HG03045 (cell line): ENCODE measurements around the gene UMODL1.

Experiments
- ATAC-seq: cut with Tn5 transposase; IDR thresholded peaks from one replicate; pipeline ENCODE4 v1.9.1; 2021; ENCODE audit warnings: mild to moderate bottlenecking, moderate library complexity; ENCODE audit not compliant: unreplicated experiment

Gene UMODL1, protein sequence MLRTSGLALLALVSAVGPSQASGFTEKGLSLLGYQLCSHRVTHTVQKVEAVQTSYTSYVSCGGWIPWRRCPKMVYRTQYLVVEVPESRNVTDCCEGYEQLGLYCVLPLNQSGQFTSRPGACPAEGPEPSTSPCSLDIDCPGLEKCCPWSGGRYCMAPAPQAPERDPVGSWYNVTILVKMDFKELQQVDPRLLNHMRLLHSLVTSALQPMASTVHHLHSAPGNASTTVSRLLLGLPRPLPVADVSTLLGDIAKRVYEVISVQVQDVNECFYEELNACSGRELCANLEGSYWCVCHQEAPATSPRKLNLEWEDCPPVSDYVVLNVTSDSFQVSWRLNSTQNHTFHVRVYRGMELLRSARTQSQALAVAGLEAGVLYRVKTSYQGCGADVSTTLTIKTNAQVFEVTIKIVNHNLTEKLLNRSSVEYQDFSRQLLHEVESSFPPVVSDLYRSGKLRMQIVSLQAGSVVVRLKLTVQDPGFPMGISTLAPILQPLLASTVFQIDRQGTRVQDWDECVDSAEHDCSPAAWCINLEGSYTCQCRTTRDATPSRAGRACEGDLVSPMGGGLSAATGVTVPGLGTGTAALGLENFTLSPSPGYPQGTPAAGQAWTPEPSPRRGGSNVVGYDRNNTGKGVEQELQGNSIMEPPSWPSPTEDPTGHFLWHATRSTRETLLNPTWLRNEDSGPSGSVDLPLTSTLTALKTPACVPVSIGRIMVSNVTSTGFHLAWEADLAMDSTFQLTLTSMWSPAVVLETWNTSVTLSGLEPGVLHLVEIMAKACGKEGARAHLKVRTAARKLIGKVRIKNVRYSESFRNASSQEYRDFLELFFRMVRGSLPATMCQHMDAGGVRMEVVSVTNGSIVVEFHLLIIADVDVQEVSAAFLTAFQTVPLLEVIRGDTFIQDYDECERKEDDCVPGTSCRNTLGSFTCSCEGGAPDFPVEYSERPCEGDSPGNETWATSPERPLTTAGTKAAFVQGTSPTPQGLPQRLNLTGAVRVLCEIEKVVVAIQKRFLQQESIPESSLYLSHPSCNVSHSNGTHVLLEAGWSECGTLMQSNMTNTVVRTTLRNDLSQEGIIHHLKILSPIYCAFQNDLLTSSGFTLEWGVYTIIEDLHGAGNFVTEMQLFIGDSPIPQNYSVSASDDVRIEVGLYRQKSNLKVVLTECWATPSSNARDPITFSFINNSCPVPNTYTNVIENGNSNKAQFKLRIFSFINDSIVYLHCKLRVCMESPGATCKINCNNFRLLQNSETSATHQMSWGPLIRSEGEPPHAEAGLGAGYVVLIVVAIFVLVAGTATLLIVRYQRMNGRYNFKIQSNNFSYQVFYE

DNA sequence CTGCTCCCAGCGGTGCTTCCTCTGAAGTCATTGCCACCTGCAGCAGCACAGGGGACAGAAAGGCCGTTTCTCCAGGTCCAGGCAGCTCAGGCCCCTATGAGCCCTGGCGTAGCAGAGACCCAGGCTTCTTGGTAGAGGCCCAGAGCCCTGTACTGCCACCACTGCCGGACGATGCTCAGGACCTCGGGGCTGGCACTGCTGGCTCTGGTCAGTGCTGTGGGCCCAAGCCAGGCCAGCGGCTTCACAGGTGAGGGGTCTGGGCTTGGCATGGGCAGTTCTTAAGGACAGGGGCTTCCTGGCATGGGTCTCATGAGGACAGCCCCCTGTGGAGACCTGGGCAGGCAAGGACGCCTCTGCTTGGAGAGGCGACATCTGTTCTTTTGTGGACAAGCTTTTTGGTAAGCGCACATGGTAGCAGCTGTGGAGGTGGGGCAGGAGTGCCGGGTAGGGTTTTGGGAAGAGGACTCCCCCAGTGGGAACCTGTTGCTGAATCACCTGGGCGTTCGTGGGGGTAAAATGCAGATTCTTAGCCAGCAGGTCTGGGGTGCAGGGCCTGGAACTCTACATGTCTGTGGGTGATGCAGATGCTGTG, at the start of gene UMODL1:
Gene UMODL1, plus strand, starts transcription at position 172 of the 592 bp plus-strand sequence. Its CDS starts 0 bp downstream, at position 172.
- no peak for ATAC-seq

DNA sequence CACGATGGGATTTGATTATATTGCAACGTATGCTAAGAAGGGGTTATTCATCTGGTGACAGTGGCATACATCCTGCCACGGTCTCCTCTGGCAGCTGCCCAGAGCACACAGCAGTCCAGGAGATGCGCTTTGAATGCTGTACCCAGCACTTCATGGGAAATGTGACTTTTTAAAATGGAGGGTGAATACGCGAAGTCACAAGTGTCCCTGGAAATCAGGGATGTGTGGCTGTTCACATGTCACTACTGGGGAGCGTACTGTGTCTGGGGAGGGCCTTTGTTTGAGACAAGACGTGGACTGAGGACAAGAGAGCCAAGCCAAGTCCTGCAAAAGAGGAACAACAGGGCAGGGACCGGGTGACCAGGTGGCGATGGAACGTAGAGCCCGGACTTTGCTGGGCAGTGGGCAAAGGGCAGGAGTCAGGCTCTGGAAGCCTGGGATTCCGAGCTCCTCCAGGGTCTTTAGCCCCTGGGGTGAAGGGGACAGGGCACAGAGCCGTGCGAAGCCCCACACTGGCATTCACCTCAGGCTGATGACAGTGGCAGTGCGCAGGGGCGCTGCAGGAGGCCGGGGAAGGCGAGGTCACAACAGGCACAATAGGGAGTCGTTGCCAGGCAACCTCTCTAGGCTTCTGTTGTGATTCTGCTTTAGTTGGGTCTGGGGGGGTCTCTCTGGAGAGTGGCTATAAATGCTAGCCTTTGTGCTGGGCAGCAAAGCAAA, 49.6 kb upstream of the UMODL1 start:
- no peak for ATAC-seq

- ATAC-seq = no peak
Measured at GRCh38 chr21:42022091-42022430, 49.1 kb upstream of the UMODL1 start.

GRCh38 chr21:42022906-42023305, 48.2 kb upstream of the UMODL1 start:
- ATAC-seq = no peak

GRCh38 chr21:42025376-42026081, 45.6 kb upstream of the UMODL1 start:
- ATAC-seq = no peak

DNA sequence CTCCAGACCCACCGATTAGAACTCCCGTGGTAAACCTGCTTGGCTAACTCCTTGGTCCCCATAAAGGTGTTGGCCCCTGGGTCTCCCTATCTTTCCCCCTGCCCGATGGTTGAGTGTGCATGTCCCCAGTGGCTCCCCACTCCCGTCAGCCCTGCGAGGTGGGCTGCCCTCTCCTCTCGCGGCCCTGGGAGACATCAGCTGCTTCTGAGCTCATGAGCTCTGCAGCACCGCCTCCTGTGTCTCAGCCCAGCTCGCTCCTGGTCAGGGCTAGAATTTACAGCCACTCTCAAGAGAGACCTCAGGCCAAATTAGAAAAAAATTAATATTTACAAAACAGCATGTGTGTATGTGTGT, 45.1 kb upstream of the UMODL1 start:
- no peak for ATAC-seq

GRCh38 chr21:42027085-42027821, 43.9 kb upstream of the UMODL1 start:
- ATAC-seq = no peak

DNA sequence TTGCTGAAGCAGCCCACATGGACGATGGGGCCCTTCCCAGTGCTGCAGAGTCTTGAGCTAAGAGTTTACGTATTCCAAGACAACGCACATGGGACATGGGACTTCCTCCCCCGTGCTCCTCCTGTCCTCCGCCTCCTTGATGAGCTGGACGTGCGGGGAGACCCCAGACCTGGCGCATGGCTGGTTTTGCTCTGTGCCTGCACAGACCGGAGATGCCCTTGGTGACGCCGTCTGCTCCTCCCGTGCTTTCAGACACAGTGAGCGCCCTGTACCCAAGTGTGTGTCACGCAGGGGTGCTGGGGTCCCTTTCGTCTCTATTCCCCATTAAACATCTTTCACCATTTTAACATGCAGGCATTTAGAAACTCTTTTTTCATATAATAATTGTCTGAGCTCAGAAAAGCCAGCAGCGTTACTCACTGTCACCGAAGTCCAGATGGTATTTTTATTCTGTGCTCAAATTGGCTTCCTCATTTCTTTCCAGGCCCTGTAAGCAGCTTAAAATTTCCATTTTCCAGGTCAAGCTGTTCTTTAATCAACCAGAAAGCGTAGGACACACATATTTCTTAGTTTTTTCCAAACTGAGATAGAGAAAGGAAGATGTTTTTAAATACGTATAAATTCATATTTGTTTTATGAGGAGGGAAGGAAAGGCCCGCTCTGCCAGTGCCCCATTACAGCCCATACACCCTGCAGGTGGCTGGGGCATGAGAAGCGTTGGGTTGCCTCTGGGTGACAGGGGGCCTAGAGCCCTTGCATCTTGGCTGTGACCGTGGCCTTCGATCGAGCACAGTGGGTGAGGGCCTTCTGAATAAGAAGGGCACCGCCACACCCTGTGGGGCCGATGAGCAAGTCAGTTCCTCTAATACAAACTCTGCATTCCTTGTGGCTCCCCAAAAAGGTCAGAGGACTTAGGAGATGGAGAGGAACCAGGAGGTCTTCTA, 43.0 kb upstream of the UMODL1 start:
- no peak for ATAC-seq

GRCh38 chr21:42028766-42029425, 42.2 kb upstream of the UMODL1 start:
- ATAC-seq = no peak

DNA sequence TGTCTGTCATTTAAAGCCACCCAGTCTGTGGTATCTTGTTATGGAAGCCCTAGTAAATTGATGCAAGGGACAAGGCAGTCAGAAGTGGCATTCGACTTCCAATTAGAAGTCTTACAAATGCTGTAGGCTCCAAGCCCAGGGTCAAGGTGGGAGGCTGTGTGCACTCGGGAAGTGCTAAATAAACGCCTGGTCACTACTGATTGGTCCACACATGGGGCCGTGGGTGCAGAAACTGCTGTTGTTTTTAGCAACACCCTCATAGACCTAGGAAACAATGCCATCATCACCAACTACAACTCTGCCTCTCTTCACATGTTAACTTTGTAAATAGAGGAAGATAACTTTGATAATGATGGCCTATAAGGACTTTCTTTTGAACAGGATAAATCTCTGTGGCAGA, 40.8 kb upstream of the UMODL1 start:
- no peak for ATAC-seq

- ATAC-seq = no peak
Measured at GRCh38 chr21:42031241-42031640, 39.9 kb upstream of the UMODL1 start.

- no peak for ATAC-seq
Measured at GRCh38 chr21:42031816-42032215, 39.3 kb upstream of the UMODL1 start.

DNA sequence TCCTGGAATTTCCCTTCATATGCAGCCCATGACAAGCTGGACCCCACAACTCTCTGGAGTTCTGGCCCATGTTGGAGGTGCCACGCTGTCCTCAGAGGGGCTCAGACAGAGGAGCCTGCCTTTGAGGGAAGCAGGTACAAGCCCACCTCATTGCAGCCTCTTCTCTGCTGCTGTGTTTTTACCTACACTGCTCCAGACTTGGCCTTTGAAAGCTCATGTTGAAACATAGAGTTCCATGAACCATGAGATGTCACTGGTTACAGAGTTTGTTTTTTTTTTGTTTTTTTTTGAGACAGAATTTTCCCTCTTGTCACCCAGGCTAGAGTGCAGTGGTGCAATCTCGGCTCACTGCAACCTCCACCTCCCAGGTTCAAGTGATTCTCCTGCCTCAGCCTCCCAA, 38.9 kb upstream of the UMODL1 start:
- ATAC-seq = no peak

- no peak for ATAC-seq
Measured at GRCh38 chr21:42032968-42033367, 38.1 kb upstream of the UMODL1 start.

DNA sequence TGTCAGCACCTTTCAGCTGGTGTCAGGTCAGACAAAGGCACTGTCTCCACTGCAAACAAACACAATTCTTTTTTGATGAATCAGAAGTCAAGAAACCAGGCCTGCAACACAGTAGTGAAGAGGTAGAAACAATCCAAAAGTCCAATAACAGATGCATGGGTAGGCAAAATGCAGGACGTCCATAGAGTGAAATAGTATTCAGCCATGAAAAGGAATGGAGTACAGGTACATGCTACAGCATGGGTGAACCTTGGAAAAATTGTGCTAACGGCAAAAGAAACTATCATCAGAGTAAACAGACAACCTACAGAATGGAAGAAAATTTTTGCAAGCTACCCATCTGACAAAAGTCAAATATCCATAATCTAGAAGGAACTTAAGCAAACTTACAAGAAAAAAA, 34.8 kb upstream of the UMODL1 start:
- ATAC-seq = no peak

GRCh38 chr21:42037516-42037915, 33.6 kb upstream of the UMODL1 start:
- no peak for ATAC-seq

GRCh38 chr21:42037943-42038342, 33.2 kb upstream of the UMODL1 start:
- no peak for ATAC-seq
